NCI-H69 (cell line): ENCODE measurements around the gene ADAT1.
A peak's percentile ranks its signal among the peaks of the same experiment; 100 is the strongest.

Experiments used
- DNase-seq: peaks from one replicate; lab custom pipeline; 2025; lab: John Stamatoyannopoulos, UW

Gene ADAT1

GRCh38 chr16:75622761-75623605, at the start of gene ADAT1:
Gene ADAT1, minus strand, starts transcription at chr16:75623281. Its CDS starts 2,482 bp downstream, at chr16:75620799.
- peak; percentile 97 for DNase-seq

- DNase-seq: no peak
Measured at GRCh38 chr16:75667503-75667902, 44.4 kb upstream of the ADAT1 start.

- DNase-seq: no peak
Measured at GRCh38 chr16:75660726-75661302, 37.7 kb upstream of the ADAT1 start.

GRCh38 chr16:75660321-75660720, 37.2 kb upstream of the ADAT1 start:
- no peak for DNase-seq

- no peak for DNase-seq
Measured at GRCh38 chr16:75658175-75658574, 35.1 kb upstream of the ADAT1 start.

- no peak for DNase-seq
Measured at GRCh38 chr16:75653922-75654321, 30.8 kb upstream of the ADAT1 start.

- DNase-seq: peak; percentile 75
Measured at GRCh38 chr16:75648265-75649076, 25.4 kb upstream of the ADAT1 start.

GRCh38 chr16:75647492-75648264, 24.6 kb upstream of the ADAT1 start, which contains the start of the genes KARS1 and TERF2IP:
Gene KARS1, minus strand, starts transcription at chr16:75647665. Its CDS starts 26 bp downstream, at chr16:75647639.
Gene TERF2IP, plus strand, starts transcription at chr16:75647773. Its CDS starts 110 bp downstream, at chr16:75647883.
- DNase-seq: peak; percentile 92

GRCh38 chr16:75647112-75647491, 24.0 kb upstream of the ADAT1 start:
- no peak for DNase-seq

- DNase-seq: peak; percentile 0
Measured at GRCh38 chr16:75644240-75645012, 21.3 kb upstream of the ADAT1 start.

GRCh38 chr16:75640598-75640997, 17.5 kb upstream of the ADAT1 start:
- no peak for DNase-seq

- no peak for DNase-seq
Measured at GRCh38 chr16:75635036-75635435, 12.0 kb upstream of the ADAT1 start.

GRCh38 chr16:75632857-75633256, 9.8 kb upstream of the ADAT1 start:
- peak; percentile 82 for DNase-seq

- no peak for DNase-seq
Measured at GRCh38 chr16:75630052-75630451, 7.0 kb upstream of the ADAT1 start.

- DNase-seq: no peak
Measured at GRCh38 chr16:75629132-75629531, 6.1 kb upstream of the ADAT1 start.

- DNase-seq: no peak
Measured at GRCh38 chr16:75628351-75628750, 5.3 kb upstream of the ADAT1 start.

- DNase-seq: no peak
Measured at GRCh38 chr16:75627851-75628250, 4.8 kb upstream of the ADAT1 start.

- DNase-seq: no peak
Measured at GRCh38 chr16:75626806-75627205, 3.7 kb upstream of the ADAT1 start.

GRCh38 chr16:75624921-75625334, 1.8 kb upstream of the ADAT1 start:
- no peak for DNase-seq

GRCh38 chr16:75621170-75621477, 2.0 kb downstream of the ADAT1 start:
- peak; percentile 56 for DNase-seq
